Large intestine (tissue), 3 donors: ENCODE results near the gene WHRN. TPM values are rescaled to one million over a fixed set of nuclear protein-coding genes. Genes with fewer than 3 reads are reported as not detected.

Experiments used
- DNase-seq, 2 donors: peaks; one replicate each; pipeline versions ENCODE4 v3.0.0 to v3.0.0-alpha.2; 2013
- H3K27ac ChIP-seq: one replicate; pipeline ENCODE4 v1.5.1; 2013; ENCODE audit warnings: low read length
- H3K27me3 ChIP-seq: 2 replicates; pipeline ENCODE4 v1.6.1; 2013; ENCODE audit warnings: low read length; ENCODE audit not compliant: control insufficient read depth, insufficient read depth
- H3K36me3 ChIP-seq: 2 replicates; pipeline ENCODE4 v1.6.1; 2013; ENCODE audit warnings: low read length; ENCODE audit not compliant: control insufficient read depth, insufficient read depth
- H3K4me1 ChIP-seq: one replicate; pipeline ENCODE4 v1.6.1; 2013; ENCODE audit warnings: low read length; ENCODE audit not compliant: control insufficient read depth, insufficient read depth
- H3K4me3 ChIP-seq: one replicate; pipeline ENCODE4 v1.5.1; 2013; ENCODE audit warnings: low read length
- H3K9me3 ChIP-seq: one replicate; pipeline ENCODE4 v1.6.1; 2013; ENCODE audit warnings: mild to moderate bottlenecking, low read depth, low read length, moderate library complexity; ENCODE audit not compliant: control insufficient read depth
- WGBS: methylation state at CpG from one replicate; pipeline ENCODE4 v1.1.5; 2013; ENCODE audit warnings: low lambda C conversion rate; ENCODE audit not compliant: insufficient coverage; 5-methylcytosine and 5-hydroxymethylcytosine counted together
- polyA plus RNA-seq: library from polyadenylated mRNA; unstranded; fragments of 120-200 nt; gene quantifications from one replicate; pipeline ENCODE4 v1.2.1, GENCODE V29; 2013

Gene WHRN
- polyA plus RNA-seq, 1 donor = 10.2 TPM

GRCh38 chr9:114492991-114493390, 12.3 kb downstream of the WHRN start:
- no peaks in the 10 kb centered on the region for H3K36me3 ChIP-seq
- no peak overlapping the region for H3K4me3 ChIP-seq
- no peaks in the 10 kb centered on the region for H3K9me3 ChIP-seq
- H3K4me1 ChIP-seq = no peaks in the 10 kb centered on the region
- H3K27me3 ChIP-seq = no peaks in the 10 kb centered on the region
- no peak overlapping the region for H3K27ac ChIP-seq
- no peak for DNase-seq
- no CpG with 5 or more reads among the region's 7 CpGs for WGBS

GRCh38 chr9:114491430-114492003, 13.8 kb downstream of the WHRN start:
- WGBS = 80% methylated on average over 4 of the region's 17 CpGs
- no peaks in the 10 kb centered on the region for H3K27me3 ChIP-seq
- H3K27ac ChIP-seq = no peak overlapping the region
- no peak for DNase-seq
- H3K36me3 ChIP-seq = no peaks in the 10 kb centered on the region
- no peak overlapping the region for H3K4me3 ChIP-seq
- H3K9me3 ChIP-seq = no peaks in the 10 kb centered on the region
- H3K4me1 ChIP-seq = no peaks in the 10 kb centered on the region

- H3K27ac ChIP-seq = no peak overlapping the region
- no peak overlapping the region for H3K4me3 ChIP-seq
- no peaks in the 10 kb centered on the region for H3K27me3 ChIP-seq
- H3K9me3 ChIP-seq = no peaks in the 10 kb centered on the region
- WGBS = no CpG with 5 or more reads among the region's 12 CpGs
- H3K4me1 ChIP-seq = no peaks in the 10 kb centered on the region
- no peaks in the 10 kb centered on the region for H3K36me3 ChIP-seq
- no peak for DNase-seq
These were observed 15.3 kb downstream of the WHRN start for GRCh38 chr9:114489928-114490327.

- no CpG with 5 or more reads among the region's 7 CpGs for WGBS
- Histone ChIP-seq H3K36me3 (no peaks in the 10 kb centered on the region), H3K27ac (no peak overlapping the region), H3K9me3 (no peaks in the 10 kb centered on the region), H3K4me3 (no peak overlapping the region), H3K4me1 (no peaks in the 10 kb centered on the region), H3K27me3 (no peaks in the 10 kb centered on the region)
- DNase-seq = no peak
These were observed 16.7 kb downstream of the WHRN start for GRCh38 chr9:114488398-114489129.

GRCh38 chr9:114487607-114488300, 17.5 kb downstream of the WHRN start:
- Histone ChIP-seq H3K4me3 (no peak overlapping the region), H3K27ac (no peak overlapping the region), H3K27me3 (no peaks in the 10 kb centered on the region), H3K36me3 (no peaks in the 10 kb centered on the region), H3K9me3 (no peaks in the 10 kb centered on the region), H3K4me1 (no peaks in the 10 kb centered on the region)
- DNase-seq = peak; percentile 53 to 63
- no CpG with 5 or more reads among the region's 6 CpGs for WGBS

- no peak for DNase-seq
- no peaks in the 10 kb centered on the region for H3K9me3 ChIP-seq
- H3K4me3 ChIP-seq = no peak overlapping the region
- no peaks in the 10 kb centered on the region for H3K27me3 ChIP-seq
- 91% methylated on average over 5 of the region's 7 CpGs for WGBS
- no peaks in the 10 kb centered on the region for H3K4me1 ChIP-seq
- H3K27ac ChIP-seq = no peak overlapping the region
- no peaks in the 10 kb centered on the region for H3K36me3 ChIP-seq
These were observed 18.9 kb downstream of the WHRN start for GRCh38 chr9:114486205-114486963.

GRCh38 chr9:114484854-114485443, 20.3 kb downstream of the WHRN start:
- H3K27ac ChIP-seq = no peak overlapping the region
- no CpG with 5 or more reads among the region's 8 CpGs for WGBS
- DNase-seq = no peak

GRCh38 chr9:114484215-114484853, 20.9 kb downstream of the WHRN start:
- H3K27ac ChIP-seq = no peak overlapping the region
- H3K27me3 ChIP-seq = no peaks in the 10 kb centered on the region
- no peak for DNase-seq
- H3K4me3 ChIP-seq = no peak overlapping the region
- no CpG with 5 or more reads among the region's 9 CpGs for WGBS
- H3K4me1 ChIP-seq = no peaks in the 10 kb centered on the region
- H3K36me3 ChIP-seq = no peaks in the 10 kb centered on the region
- no peaks in the 10 kb centered on the region for H3K9me3 ChIP-seq

More at GRCh38 chr9:114484854-114485443, 20.3 kb downstream of the WHRN start:
- H3K4me3 ChIP-seq = no peak overlapping the region
- H3K9me3 ChIP-seq = no peaks in the 10 kb centered on the region
- no peaks in the 10 kb centered on the region for H3K27me3 ChIP-seq
- H3K4me1 ChIP-seq = no peaks in the 10 kb centered on the region
- no peaks in the 10 kb centered on the region for H3K36me3 ChIP-seq

GRCh38 chr9:114483499-114483898, 21.8 kb downstream of the WHRN start:
- no peak overlapping the region for H3K4me3 ChIP-seq
- no CpG with 5 or more reads among the region's 3 CpGs for WGBS
- no peaks in the 10 kb centered on the region for H3K4me1 ChIP-seq
- no peak overlapping the region for H3K27ac ChIP-seq
- H3K9me3 ChIP-seq = no peaks in the 10 kb centered on the region
- no peaks in the 10 kb centered on the region for H3K27me3 ChIP-seq
- DNase-seq = no peak
- peaks cover under 1% of the 10 kb centered on the region for H3K36me3 ChIP-seq
